ENCODE data around the gene IQCK.

IQCK gene

GRCh38 chr16:19860166-19861041 lies 142.3 kb downstream of the IQCK start:
- DNase-seq (ENCODE audit: low spot score): no peak

- DNase-seq (ENCODE audit: low spot score): no peak
Measured at GRCh38 chr16:19861133-19861532, 143.1 kb downstream of the IQCK start.

GRCh38 chr16:19861811-19862327 lies 143.8 kb downstream of the IQCK start:
- no peak for DNase-seq (ENCODE audit: low spot score)

GRCh38 chr16:19863990-19864389 lies 145.9 kb downstream of the IQCK start:
- no peak for DNase-seq (ENCODE audit: low spot score)

GRCh38 chr16:19864566-19864965 lies 146.5 kb downstream of the IQCK start:
- no peak for DNase-seq (ENCODE audit: low spot score)

GRCh38 chr16:19868421-19868820 lies 150.3 kb downstream of the IQCK start:
- DNase-seq (ENCODE audit: low spot score): no peak

- DNase-seq (ENCODE audit: low spot score): no peak
Measured at GRCh38 chr16:19871721-19872120, 153.7 kb downstream of the IQCK start.

GRCh38 chr16:19872179-19872863 lies 154.2 kb downstream of the IQCK start:
- no peak for DNase-seq (ENCODE audit: low spot score)

- no peak for DNase-seq (ENCODE audit: low spot score)
Measured at GRCh38 chr16:19872935-19873334, 154.9 kb downstream of the IQCK start.

- no peak for DNase-seq (ENCODE audit: low spot score)
Measured at GRCh38 chr16:19874026-19874425, 156.0 kb downstream of the IQCK start.

- no peak for DNase-seq (ENCODE audit: low spot score)
Measured at GRCh38 chr16:19874851-19875546, 156.9 kb downstream of the IQCK start.

GRCh38 chr16:19875900-19876299 lies 157.8 kb downstream of the IQCK start:
- no peak for DNase-seq (ENCODE audit: low spot score)

GRCh38 chr16:19876501-19877059 lies 158.5 kb downstream of the IQCK start:
- DNase-seq (ENCODE audit: low spot score): no peak

GRCh38 chr16:19878757-19879156 lies 160.7 kb downstream of the IQCK start:
- DNase-seq (ENCODE audit: low spot score): no peak

GRCh38 chr16:19879241-19879792 lies 161.2 kb downstream of the IQCK start:
- DNase-seq (ENCODE audit: low spot score): no peak

GRCh38 chr16:19881028-19881427 lies 163.0 kb downstream of the IQCK start:
- no peak for DNase-seq (ENCODE audit: low spot score)

- DNase-seq (ENCODE audit: low spot score): no peak
Measured at GRCh38 chr16:19881783-19882182, 163.7 kb downstream of the IQCK start.

GRCh38 chr16:19882186-19882585 lies 164.1 kb downstream of the IQCK start:
- no peak for DNase-seq (ENCODE audit: low spot score)

GRCh38 chr16:19882646-19883045 lies 164.6 kb downstream of the IQCK start:
- DNase-seq (ENCODE audit: low spot score): no peak

GRCh38 chr16:19883296-19883965 lies 165.4 kb downstream of the IQCK start:
- no peak for DNase-seq (ENCODE audit: low spot score)

GRCh38 chr16:19883966-19884485 lies 166.0 kb downstream of the IQCK start:
- DNase-seq (ENCODE audit: low spot score): no peak

Measured in CD4-positive, alpha-beta T cell treated with Interleukin-2 at 100 ng/mL for 4 hours (primary cell).